Stimulated activated CD4-positive, alpha-beta T cell treated with anti-CD3 and anti-CD28 coated beads, Interleukin-2, amount 100 ng/mL, for 24 hours (primary cell): ENCODE results near the gene KLK12.

Experiments used
- DNase-seq, 2 donors: peaks; one replicate each; pipeline ENCODE4 v3.0.0-alpha.2; 2020

The KLK12 gene

GRCh38 chr19:50979758-50980157 is 55.0 kb downstream of the KLK12 start:
- DNase-seq, result no peak
